ENCODE data around the gene KCNQ1. TPM values are rescaled to one million over a fixed set of nuclear protein-coding genes. Genes with fewer than 3 reads are reported as not detected.

The KCNQ1 gene
- total and polyA plus RNA-seq, 2 experiments from 2014 or later, result 0.45 to 0.87 TPM

- DNase-seq (ENCODE audit: low spot score) (no peak), ATAC-seq (no peak)
- H3K79me2 ChIP-seq (replicated peaks; ENCODE audit: insufficient read depth), result no peaks in the 10 kb centered on the region
- H3K4me1 ChIP-seq (ENCODE audit: insufficient read depth), result no peaks in the 10 kb centered on the region
- Mint-ChIP-seq H3K4me1 (no peaks in the 10 kb centered on the region), H3K36me3 (ENCODE audit: low read depth) (no peaks in the 10 kb centered on the region), H3K9me3 (peaks cover 2% of the 10 kb centered on the region; the same call in 1 of the 3 replicates), H3K4me3 (no peak overlapping the region), H3K27me3 (ENCODE audit: insufficient read depth, low read depth, poor library complexity) (peaks cover 29% of the 10 kb centered on the region), H3K27ac (no peak overlapping the region)
- no peak overlapping the region for H3K4me3 ChIP-seq
- H3K9me2 ChIP-seq (ENCODE audit: insufficient read depth), result no peaks in the 10 kb centered on the region
- H3K27ac ChIP-seq (ENCODE audit: low read depth), result no peak overlapping the region
- no peak overlapping the region for H3K4me2 ChIP-seq
- no peaks in the 10 kb centered on the region for H4K20me1 ChIP-seq (replicated peaks; ENCODE audit: insufficient read depth)
- TF ChIP-seq ZNF331 (CRISPR knock-in tag; IDR thresholded peaks at IDR 0.05; ENCODE audit: low read depth) (no peak), JUNB (IDR thresholded peaks at IDR 0.05; ENCODE audit: unreplicated experiment) (no peak), EZH2phosphoT487 (IDR thresholded peaks at IDR 0.05; ENCODE audit: unreplicated experiment) (no peak), CTCF (conservative IDR thresholded peaks at IDR 0.05; ENCODE audit: low read depth in 2 of 2) (no peak), ZNF114 (CRISPR knock-in tag; IDR thresholded peaks at IDR 0.05) (no peak), REST (IDR thresholded peaks at IDR 0.05; ENCODE audit: unreplicated experiment) (no peak), CREB1 (CRISPR knock-in tag; IDR thresholded peaks at IDR 0.05; ENCODE audit: low read depth) (no peak), EZH2 (IDR thresholded peaks at IDR 0.05; ENCODE audit: low read depth, unreplicated experiment) (no peak), STAT1 (IDR thresholded peaks at IDR 0.05; ENCODE audit: unreplicated experiment) (no peak), ZNF462 (CRISPR knock-in tag; IDR thresholded peaks at IDR 0.05) (no peak), POLR2AphosphoS5 (IDR thresholded peaks at IDR 0.05; ENCODE audit: low read depth) (no peak), NANOG (IDR thresholded peaks at IDR 0.05; ENCODE audit: borderline replicate concordance) (no peak)
- TF ChIP-seq, protein P1, sequence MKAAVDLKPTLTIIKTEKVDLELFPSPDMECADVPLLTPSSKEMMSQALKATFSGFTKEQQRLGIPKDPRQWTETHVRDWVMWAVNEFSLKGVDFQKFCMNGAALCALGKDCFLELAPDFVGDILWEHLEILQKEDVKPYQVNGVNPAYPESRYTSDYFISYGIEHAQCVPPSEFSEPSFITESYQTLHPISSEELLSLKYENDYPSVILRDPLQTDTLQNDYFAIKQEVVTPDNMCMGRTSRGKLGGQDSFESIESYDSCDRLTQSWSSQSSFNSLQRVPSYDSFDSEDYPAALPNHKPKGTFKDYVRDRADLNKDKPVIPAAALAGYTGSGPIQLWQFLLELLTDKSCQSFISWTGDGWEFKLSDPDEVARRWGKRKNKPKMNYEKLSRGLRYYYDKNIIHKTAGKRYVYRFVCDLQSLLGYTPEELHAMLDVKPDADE (IDR thresholded peaks at IDR 0.05), result no peak
- no peak overlapping the region for H2AFZ ChIP-seq
- H3F3A ChIP-seq (replicated peaks; ENCODE audit: low read depth), result no peaks in the 10 kb centered on the region
- no peaks in the 10 kb centered on the region for H3K36me3 ChIP-seq (ENCODE audit: insufficient read depth)
- peaks cover 18% of the 10 kb centered on the region for H3K27me3 ChIP-seq (ENCODE audit: insufficient read depth)
Observed at GRCh38 chr11:2468363-2469235, 23.8 kb downstream of the KCNQ1 start.

Measured in GM23338 (cell line).